Melanocyte of skin (primary cell): Measurements from ENCODE around the gene WFDC12. TPM values are rescaled to one million over a fixed set of nuclear protein-coding genes. Genes with fewer than 3 reads are reported as not detected.

Source experiments
- total RNA-seq, 2 donors: library from RNA; depleted of rRNA; stranded (reverse); fragments of >200 nt; gene quantifications; 2 replicates each; pipeline ENCODE4 v1.2.3, GENCODE V29; 2012

The WFDC12 gene
- not detected for total RNA-seq

GRCh38 chr20:45124365-45124764 is at the start of gene WFDC12:
Gene WFDC12, minus strand, starts transcription at chr20:45124465. Its CDS starts 18 bp downstream, at chr20:45124447.

GRCh38 chr20:45114465-45115385 is 9.5 kb downstream of the WFDC12 start, which contains the start of gene WFDC5:
Gene WFDC5, minus strand, starts transcription at chr20:45115174. Its CDS starts 91 bp downstream, at chr20:45115083.

GRCh38 chr20:45100563-45101245 is 23.6 kb downstream of the WFDC12 start, which contains the start of gene KCNS1:
Gene KCNS1, minus strand, starts transcription at chr20:45101127. Its CDS starts 1,891 bp downstream, at chr20:45099236.

Other genes with a start within 250 kb of the WFDC12 start
- 100 to 1,000 TPM; 156 to 160 TPM for gene YWHAB, start 238.8 kb downstream of the WFDC12 start, total RNA-seq
- gene PABPC1L, start 214.4 kb downstream of the WFDC12 start, total RNA-seq, result 10 to 100 TPM; 13.1 to 19.0 TPM
- gene TOMM34, start 164.1 kb downstream of the WFDC12 start, total RNA-seq, result 10 to 100 TPM; 16.5 to 18.6 TPM
- gene STK4, start 158.0 kb downstream of the WFDC12 start, total RNA-seq, result 10 to 100 TPM; 23.4 to 39.0 TPM
- under 1 TPM; 0.34 to 0.67 TPM for gene KCNS1, start 23.3 kb downstream of the WFDC12 start, total RNA-seq
- not detected for gene WFDC5, start 9.3 kb downstream of the WFDC12 start, total RNA-seq
- gene PI3, start 50.4 kb upstream of the WFDC12 start, total RNA-seq, result under 1 TPM in 1 of 2 donors, not detected in 1; 0.69 TPM
- gene SEMG1, start 82.6 kb upstream of the WFDC12 start, total RNA-seq, result not detected
- gene SEMG2, start 96.9 kb upstream of the WFDC12 start, total RNA-seq, result not detected
- not detected for gene SLPI, start 130.1 kb upstream of the WFDC12 start, total RNA-seq
- not detected for gene RBPJL, start 182.4 kb upstream of the WFDC12 start, total RNA-seq
- not detected for gene MATN4, start 183.8 kb upstream of the WFDC12 start, total RNA-seq
- gene SDC4, start 224.0 kb upstream of the WFDC12 start, total RNA-seq, result 1 to 10 TPM; 7.2 to 8.0 TPM
- 10 to 100 TPM; 16.2 to 21.3 TPM for gene SYS1, start 238.7 kb upstream of the WFDC12 start, total RNA-seq